ENCODE results near the gene ODAD2. TPM values are rescaled to one million over a fixed set of nuclear protein-coding genes. Genes with fewer than 3 reads are reported as not detected.

Gene ODAD2
- total and polyA plus RNA-seq, 2 donors (not counting 3 experiments of a cell fraction or from before 2014, with no cell fraction given), result 1.1 to 4.4 TPM

GRCh38 chr10:27912231-27912630 is 86.6 kb downstream of the ODAD2 start:
- intact Hi-C loops (cut with micrococcal nuclease) (no loop called here), dilution Hi-C loops (cut with MboI; ENCODE audit: extremely low pct_ligation_motif_present, low sequenced_read_pairs) (no loop called here)
- TF ChIP-seq JUN (IDR thresholded peaks at IDR 0.05; ENCODE audit: borderline replicate concordance, insufficient read depth, insufficient read length, low read depth) (no peak), MAX (IDR thresholded peaks at IDR 0.05; ENCODE audit: insufficient read depth, insufficient read length) (no peak), POLR2AphosphoS5 (IDR thresholded peaks at IDR 0.05; ENCODE audit: insufficient read depth, low read depth, low read length) (no peak)
- Histone ChIP-seq H3K27me3 (ENCODE audit: control insufficient read depth in 2 of 2, insufficient read depth in 2 of 2, low read length in 2 of 2) (no peaks in the 10 kb centered on the region), H3K4me1 (ENCODE audit: control insufficient read depth, extremely low read depth, insufficient read depth, low read length) (no peaks in the 10 kb centered on the region), H3K27ac (ENCODE audit: insufficient read depth, low read depth, low read length) (no peak overlapping the region), H2AFZ (ENCODE audit: low read depth, low read length) (no peak overlapping the region), H3K9me3 (replicated peaks; ENCODE audit: control insufficient read depth, insufficient read depth, low read length) (no peaks in the 10 kb centered on the region), H3K9ac (replicated peaks; ENCODE audit: extremely low read depth, insufficient read depth, low read length) (no peak overlapping the region), H3K36me3 (ENCODE audit: control insufficient read depth in 2 of 2, extremely low read depth in 1 of 2, insufficient read depth in 2 of 2, low read length in 2 of 2) (no peaks in the 10 kb centered on the region), H3K4me3 (replicated peaks in 1 of 3; ENCODE audit: insufficient read depth in 1 of 3, low read depth in 1 of 3, low read length in 3 of 3) (no peak overlapping the region), H3K4me2 (ENCODE audit: insufficient read depth, low read length) (no peak overlapping the region), H3K9me1 (replicated peaks; ENCODE audit: control insufficient read depth, extremely low read depth, insufficient read depth, low read length) (no peaks in the 10 kb centered on the region), H3K79me2 (ENCODE audit: control insufficient read depth, insufficient read depth, low read length) (no peaks in the 10 kb centered on the region), H4K20me1 (replicated peaks; ENCODE audit: control insufficient read depth, extremely low read depth, insufficient read depth, low read length) (no peaks in the 10 kb centered on the region)
- CTCF ChIA-PET, result no interaction called here
- BruUV-seq (replicated peaks), result no TSS peak
- DNase-seq (ENCODE audit: low read depth, low spot score) (no peak), FAIRE-seq (no peak)
- POLR2A ChIA-PET, result no interaction called here

GRCh38 chr10:27911539-27911938 is 87.3 kb downstream of the ODAD2 start:
- POLR2A ChIA-PET, result no interaction called here
- BruUV-seq (replicated peaks), result no TSS peak
- Histone ChIP-seq H3K9me3 (replicated peaks; ENCODE audit: control insufficient read depth, insufficient read depth, low read length) (no peaks in the 10 kb centered on the region), H3K4me2 (ENCODE audit: insufficient read depth, low read length) (no peak overlapping the region), H3K4me3 (replicated peaks in 1 of 3; ENCODE audit: insufficient read depth in 1 of 3, low read depth in 1 of 3, low read length in 3 of 3) (no peak overlapping the region), H3K27me3 (ENCODE audit: control insufficient read depth in 2 of 2, insufficient read depth in 2 of 2, low read length in 2 of 2) (no peaks in the 10 kb centered on the region), H3K79me2 (ENCODE audit: control insufficient read depth, insufficient read depth, low read length) (no peaks in the 10 kb centered on the region), H3K36me3 (ENCODE audit: control insufficient read depth in 2 of 2, extremely low read depth in 1 of 2, insufficient read depth in 2 of 2, low read length in 2 of 2) (no peaks in the 10 kb centered on the region), H3K4me1 (ENCODE audit: control insufficient read depth, extremely low read depth, insufficient read depth, low read length) (no peaks in the 10 kb centered on the region), H3K9ac (replicated peaks; ENCODE audit: extremely low read depth, insufficient read depth, low read length) (no peak overlapping the region), H4K20me1 (replicated peaks; ENCODE audit: control insufficient read depth, extremely low read depth, insufficient read depth, low read length) (no peaks in the 10 kb centered on the region), H2AFZ (ENCODE audit: low read depth, low read length) (no peak overlapping the region), H3K27ac (ENCODE audit: insufficient read depth, low read depth, low read length) (no peak overlapping the region), H3K9me1 (replicated peaks; ENCODE audit: control insufficient read depth, extremely low read depth, insufficient read depth, low read length) (no peaks in the 10 kb centered on the region)
- CTCF ChIA-PET, result no interaction called here
- DNase-seq (ENCODE audit: low read depth, low spot score) (no peak), FAIRE-seq (no peak)
- TF ChIP-seq POLR2A (IDR thresholded peaks at IDR 0.05; ENCODE audit: low read depth, low read length), result no peak
- intact Hi-C loops (cut with micrococcal nuclease), result no loop called here
- dilution Hi-C loops (cut with MboI; ENCODE audit: extremely low pct_ligation_motif_present, low sequenced_read_pairs), result no loop called here
